ENCODE data around the gene KCTD16. TPM values are rescaled to one million over a fixed set of nuclear protein-coding genes. Genes with fewer than 3 reads are reported as not detected.

The KCTD16 gene
- polyA plus RNA-seq, 4 donors = under 0.01 to 1.8 (median 0.10) TPM

- 58 to 69% (median 64%) methylated on average over 2 of the region's 2 CpGs for WGBS, 3 donors
- H3K36me3 ChIP-seq (ENCODE audit: control insufficient read depth in 3 of 3, insufficient read depth in 2 of 3, low read depth in 1 of 3, low read length in 3 of 3) = no peaks in the 10 kb centered on the region
- FAIRE-seq (no peak), DNase-seq (no peak)
- H3K27me3 ChIP-seq (ENCODE audit: control insufficient read depth in 3 of 3, insufficient read depth in 3 of 3, low read length in 3 of 3) = no peaks in the 10 kb centered on the region
- H3K4me3 ChIP-seq (ENCODE audit: low read depth in 1 of 3, low read length in 3 of 3) = no peak overlapping the region
- H3K9me3 ChIP-seq (ENCODE audit: control insufficient read depth in 2 of 2, insufficient read depth in 1 of 2, low read depth in 1 of 2, low read length in 1 of 2) = no peaks in the 10 kb centered on the region
- H3K27ac ChIP-seq (ENCODE audit: low read depth in 1 of 3, low read length in 2 of 3) = no peak overlapping the region
- no peaks in the 10 kb centered on the region for H3K4me1 ChIP-seq (ENCODE audit: control insufficient read depth in 3 of 3, insufficient read depth in 2 of 3, low read depth in 1 of 3, low read length in 2 of 3)
Observed at GRCh38 chr5:144422018-144422727, 251.5 kb downstream of the KCTD16 start.

- no peak for FAIRE-seq
- Histone ChIP-seq H3K4me3 (ENCODE audit: low read depth in 1 of 3, low read length in 3 of 3) (no peak overlapping the region), H3K27ac (ENCODE audit: low read depth in 1 of 3, low read length in 2 of 3) (no peak overlapping the region), H3K4me1 (ENCODE audit: control insufficient read depth in 3 of 3, insufficient read depth in 2 of 3, low read depth in 1 of 3, low read length in 2 of 3) (no peaks in the 10 kb centered on the region), H3K27me3 (ENCODE audit: control insufficient read depth in 3 of 3, insufficient read depth in 3 of 3, low read length in 3 of 3) (no peaks in the 10 kb centered on the region), H3K9me3 (ENCODE audit: control insufficient read depth in 2 of 2, insufficient read depth in 1 of 2, low read depth in 1 of 2, low read length in 1 of 2) (no peaks in the 10 kb centered on the region), H3K36me3 (ENCODE audit: control insufficient read depth in 3 of 3, insufficient read depth in 2 of 3, low read depth in 1 of 3, low read length in 3 of 3) (no peaks in the 10 kb centered on the region)
- no peak for DNase-seq
- 64 to 85% (median 79%) methylated on average over 1 of the region's 1 CpG for WGBS, 3 donors
Observed at GRCh38 chr5:144427866-144428265, 257.2 kb downstream of the KCTD16 start.

DNA sequence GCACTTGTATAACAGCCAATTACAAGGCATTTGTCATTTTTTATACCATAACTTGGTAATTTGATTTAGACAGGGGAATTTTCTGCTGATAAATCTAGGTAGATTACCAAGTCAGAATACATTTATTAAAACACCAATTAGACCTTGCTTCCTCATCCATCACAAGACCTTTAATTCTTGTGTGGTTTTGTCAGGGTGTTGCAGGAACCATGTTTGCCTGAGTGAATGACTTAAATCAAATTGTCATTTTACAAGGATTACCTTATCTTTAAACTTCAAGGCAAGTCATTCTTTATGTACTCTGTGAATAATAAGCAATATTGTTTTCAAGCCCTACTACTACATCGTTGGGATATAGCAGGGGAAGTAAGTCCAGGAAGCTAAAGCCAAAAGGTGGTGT is 257.7 kb downstream of the KCTD16 start:
- Histone ChIP-seq H3K27ac (ENCODE audit: low read depth in 1 of 3, low read length in 2 of 3) (no peak overlapping the region), H3K4me3 (ENCODE audit: low read depth in 1 of 3, low read length in 3 of 3) (no peak overlapping the region), H3K27me3 (ENCODE audit: control insufficient read depth in 3 of 3, insufficient read depth in 3 of 3, low read length in 3 of 3) (no peaks in the 10 kb centered on the region), H3K4me1 (ENCODE audit: control insufficient read depth in 3 of 3, insufficient read depth in 2 of 3, low read depth in 1 of 3, low read length in 2 of 3) (no peaks in the 10 kb centered on the region), H3K9me3 (ENCODE audit: control insufficient read depth in 2 of 2, insufficient read depth in 1 of 2, low read depth in 1 of 2, low read length in 1 of 2) (no peaks in the 10 kb centered on the region), H3K36me3 (ENCODE audit: control insufficient read depth in 3 of 3, insufficient read depth in 2 of 3, low read depth in 1 of 3, low read length in 3 of 3) (no peaks in the 10 kb centered on the region)
- DNase-seq (no peak), FAIRE-seq (no peak)
- WGBS, 3 donors = 8 to 36% (median 9%) methylated on average over 1 of the region's 1 CpG

DNA sequence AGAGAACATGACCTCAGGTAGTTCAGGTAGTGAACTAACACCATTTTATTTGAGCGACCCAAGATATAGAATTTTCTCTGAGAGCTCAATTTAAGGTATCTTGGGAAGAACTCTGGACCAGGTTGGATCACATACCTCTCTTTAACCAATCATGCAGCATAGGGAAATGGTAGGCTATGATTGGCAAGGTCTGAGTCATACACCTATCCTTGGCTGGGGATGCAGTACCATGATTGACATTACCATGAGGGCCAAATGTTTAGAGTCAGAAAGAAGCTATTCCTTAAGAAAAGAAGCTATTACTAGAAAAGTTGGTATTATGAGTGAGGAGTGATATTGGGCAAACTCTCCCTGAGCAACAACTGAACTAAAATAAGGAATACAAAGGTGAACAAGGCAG is 258.7 kb downstream of the KCTD16 start:
- DNase-seq (no peak), FAIRE-seq (no peak)
- Histone ChIP-seq H3K4me1 (ENCODE audit: control insufficient read depth in 3 of 3, insufficient read depth in 2 of 3, low read depth in 1 of 3, low read length in 2 of 3) (no peaks in the 10 kb centered on the region), H3K27me3 (ENCODE audit: control insufficient read depth in 3 of 3, insufficient read depth in 3 of 3, low read length in 3 of 3) (no peaks in the 10 kb centered on the region), H3K4me3 (ENCODE audit: low read depth in 1 of 3, low read length in 3 of 3) (no peak overlapping the region), H3K9me3 (ENCODE audit: control insufficient read depth in 2 of 2, insufficient read depth in 1 of 2, low read depth in 1 of 2, low read length in 1 of 2) (no peaks in the 10 kb centered on the region), H3K27ac (ENCODE audit: low read depth in 1 of 3, low read length in 2 of 3) (no peak overlapping the region), H3K36me3 (ENCODE audit: control insufficient read depth in 3 of 3, insufficient read depth in 2 of 3, low read depth in 1 of 3, low read length in 3 of 3) (no peaks in the 10 kb centered on the region)
- WGBS, 3 donors = 83 to 97% (median 89%) methylated on average over 1 of the region's 1 CpG

GRCh38 chr5:144429905-144430304 is 259.2 kb downstream of the KCTD16 start:
- no peaks in the 10 kb centered on the region for H3K4me1 ChIP-seq (ENCODE audit: control insufficient read depth in 3 of 3, insufficient read depth in 2 of 3, low read depth in 1 of 3, low read length in 2 of 3)
- no peak overlapping the region for H3K27ac ChIP-seq (ENCODE audit: low read depth in 1 of 3, low read length in 2 of 3)
- H3K9me3 ChIP-seq (ENCODE audit: control insufficient read depth in 2 of 2, insufficient read depth in 1 of 2, low read depth in 1 of 2, low read length in 1 of 2) = no peaks in the 10 kb centered on the region
- no peak overlapping the region for H3K4me3 ChIP-seq (ENCODE audit: low read depth in 1 of 3, low read length in 3 of 3)
- 86 to 95% (median 86%) methylated on average over 1 of the region's 1 CpG for WGBS, 3 donors
- H3K36me3 ChIP-seq (ENCODE audit: control insufficient read depth in 3 of 3, insufficient read depth in 2 of 3, low read depth in 1 of 3, low read length in 3 of 3) = no peaks in the 10 kb centered on the region
- FAIRE-seq (no peak), DNase-seq (no peak)
- H3K27me3 ChIP-seq (ENCODE audit: control insufficient read depth in 3 of 3, insufficient read depth in 3 of 3, low read length in 3 of 3) = no peaks in the 10 kb centered on the region

GRCh38 chr5:144433140-144433822 is 262.6 kb downstream of the KCTD16 start:
- Histone ChIP-seq H3K36me3 (ENCODE audit: control insufficient read depth in 3 of 3, insufficient read depth in 2 of 3, low read depth in 1 of 3, low read length in 3 of 3) (no peaks in the 10 kb centered on the region), H3K4me1 (ENCODE audit: control insufficient read depth in 3 of 3, insufficient read depth in 2 of 3, low read depth in 1 of 3, low read length in 2 of 3) (no peaks in the 10 kb centered on the region), H3K27ac (ENCODE audit: low read depth in 1 of 3, low read length in 2 of 3) (no peak overlapping the region), H3K4me3 (ENCODE audit: low read depth in 1 of 3, low read length in 3 of 3) (no peak overlapping the region), H3K27me3 (ENCODE audit: control insufficient read depth in 3 of 3, insufficient read depth in 3 of 3, low read length in 3 of 3) (no peaks in the 10 kb centered on the region), H3K9me3 (ENCODE audit: control insufficient read depth in 2 of 2, insufficient read depth in 1 of 2, low read depth in 1 of 2, low read length in 1 of 2) (no peaks in the 10 kb centered on the region)
- DNase-seq = no peak
- no peak for FAIRE-seq
- WGBS, 3 donors = 83 to 93% (median 93%) methylated on average over 4 of the region's 4 CpGs

- no peaks in the 10 kb centered on the region for H3K4me1 ChIP-seq (ENCODE audit: control insufficient read depth in 3 of 3, insufficient read depth in 2 of 3, low read depth in 1 of 3, low read length in 2 of 3)
- FAIRE-seq (no peak), DNase-seq (peak in 1 of 2 donors; percentile 16)
- H3K4me3 ChIP-seq (ENCODE audit: low read depth in 1 of 3, low read length in 3 of 3) = no peak overlapping the region
- no peaks in the 10 kb centered on the region for H3K9me3 ChIP-seq (ENCODE audit: control insufficient read depth in 2 of 2, insufficient read depth in 1 of 2, low read depth in 1 of 2, low read length in 1 of 2)
- H3K27ac ChIP-seq (ENCODE audit: low read depth in 1 of 3, low read length in 2 of 3) = no peak overlapping the region
- no peaks in the 10 kb centered on the region for H3K36me3 ChIP-seq (ENCODE audit: control insufficient read depth in 3 of 3, insufficient read depth in 2 of 3, low read depth in 1 of 3, low read length in 3 of 3)
- 52 to 64% (median 52%) methylated on average over 3 of the region's 3 CpGs for WGBS, 3 donors
- no peaks in the 10 kb centered on the region for H3K27me3 ChIP-seq (ENCODE audit: control insufficient read depth in 3 of 3, insufficient read depth in 3 of 3, low read length in 3 of 3)
Observed at GRCh38 chr5:144433893-144434292, 263.2 kb downstream of the KCTD16 start.

DNA sequence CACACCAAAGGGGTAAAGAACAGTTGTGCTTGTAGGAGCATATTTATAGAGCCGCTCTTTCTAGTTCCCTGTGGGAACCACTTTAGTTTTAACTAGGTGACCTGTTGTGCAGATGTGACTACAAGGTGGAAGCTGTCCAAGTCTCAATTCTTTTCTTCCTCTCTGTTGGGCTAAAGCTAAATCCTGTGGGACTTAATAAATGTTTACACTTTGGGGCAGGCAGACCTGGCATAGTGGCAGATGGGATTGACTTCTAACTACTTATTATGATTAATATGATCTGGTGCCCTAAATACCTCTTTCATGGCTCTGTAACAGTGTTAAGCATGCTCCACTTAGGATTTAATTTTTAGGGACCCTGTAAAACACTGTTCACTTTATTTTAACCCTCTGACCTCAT is 265.3 kb downstream of the KCTD16 start:
- 74 to 86% (median 80%) methylated on average over 1 of the region's 1 CpG for WGBS, 3 donors
- DNase-seq = no peak
- Histone ChIP-seq H3K4me3 (ENCODE audit: low read depth in 1 of 3, low read length in 3 of 3) (no peak overlapping the region), H3K9me3 (ENCODE audit: control insufficient read depth in 2 of 2, insufficient read depth in 1 of 2, low read depth in 1 of 2, low read length in 1 of 2) (no peaks in the 10 kb centered on the region), H3K4me1 (ENCODE audit: control insufficient read depth in 3 of 3, insufficient read depth in 2 of 3, low read depth in 1 of 3, low read length in 2 of 3) (no peaks in the 10 kb centered on the region), H3K36me3 (ENCODE audit: control insufficient read depth in 3 of 3, insufficient read depth in 2 of 3, low read depth in 1 of 3, low read length in 3 of 3) (no peaks in the 10 kb centered on the region), H3K27ac (ENCODE audit: low read depth in 1 of 3, low read length in 2 of 3) (no peak overlapping the region), H3K27me3 (ENCODE audit: control insufficient read depth in 3 of 3, insufficient read depth in 3 of 3, low read length in 3 of 3) (no peaks in the 10 kb centered on the region)
- FAIRE-seq = no peak
